ENCODE results near the gene CD40LG. TPM values are rescaled to one million over a fixed set of nuclear protein-coding genes. Genes with fewer than 3 reads are reported as not detected.

Gene CD40LG
- polyA plus RNA-seq, 1 experiment = not detected

DNA sequence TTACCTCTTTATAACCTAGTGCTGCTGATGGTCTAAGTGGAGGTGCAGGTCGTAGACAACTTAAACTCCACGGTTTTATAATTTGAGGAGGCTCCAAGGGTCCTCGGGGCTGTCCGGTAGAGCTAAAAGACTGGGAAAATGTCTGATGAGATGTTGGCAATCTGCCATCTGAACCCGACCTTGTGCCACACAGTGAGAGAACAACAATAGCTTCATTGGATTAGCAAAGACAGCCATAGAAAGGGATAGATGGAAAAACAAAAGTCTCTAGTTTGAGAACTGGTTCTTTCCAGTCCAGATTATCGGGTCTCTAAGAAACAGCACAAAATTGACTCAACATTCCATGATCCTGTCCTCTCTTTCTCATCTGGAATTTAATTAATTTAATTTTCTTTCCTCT, 31.6 kb downstream of the CD40LG start:
- ChIA-PET POLR2A (no interaction called here), CTCF (interaction anchor here (1.3 kb wide), 1 partner anchor 32 kb away, joined by 3 read pairs; no protein-coding TSS in a partner anchor)
- Histone ChIP-seq H3K27me3 (ENCODE audit: control insufficient read depth, insufficient read depth, low read length) (no peaks in the 10 kb centered on the region), H3K36me3 (ENCODE audit: control insufficient read depth, insufficient read depth, low read length) (no peaks in the 10 kb centered on the region), H3K4me3 (ENCODE audit: low read depth, low read length) (no peak overlapping the region)
- no peak for TF ChIP-seq CTCF (IDR thresholded peaks at IDR 0.05; ENCODE audit: insufficient read depth, low read depth, low read length)
- no peak for DNase-seq (ENCODE audit: low read depth)

- ChIA-PET POLR2A (no interaction called here), CTCF (no interaction called here)
- no peaks in the 10 kb centered on the region for H3K36me3 ChIP-seq (ENCODE audit: control insufficient read depth, insufficient read depth, low read length)
- H3K27me3 ChIP-seq (ENCODE audit: control insufficient read depth, insufficient read depth, low read length) = no peaks in the 10 kb centered on the region
- no peak for DNase-seq (ENCODE audit: low read depth)
- H3K4me3 ChIP-seq (ENCODE audit: low read depth, low read length) = no peak overlapping the region
- TF ChIP-seq CTCF (IDR thresholded peaks at IDR 0.05; ENCODE audit: insufficient read depth, low read depth, low read length) = no peak
Observed at GRCh38 chrX:136684120-136684519, 36.2 kb downstream of the CD40LG start.

DNA sequence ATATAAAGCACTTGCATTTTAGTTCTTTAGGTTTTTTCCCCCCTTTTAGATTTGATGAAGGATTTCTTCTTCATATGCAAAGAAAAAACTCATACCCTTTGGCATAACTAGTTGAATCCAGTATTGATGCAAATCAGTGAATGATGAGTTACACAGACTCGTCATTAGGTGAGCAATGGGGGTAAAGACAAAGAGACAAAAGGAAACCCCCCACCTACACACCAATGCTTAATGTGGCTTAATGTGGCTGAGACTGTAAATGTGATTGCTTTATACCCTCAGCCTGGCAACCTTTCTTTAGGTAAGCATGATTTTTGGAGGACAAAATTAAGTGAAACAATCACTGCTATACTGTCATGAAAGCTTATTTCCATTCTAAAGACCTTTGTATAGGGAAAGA, 39.5 kb downstream of the CD40LG start:
- ChIA-PET POLR2A (no interaction called here), CTCF (no interaction called here)
- Histone ChIP-seq H3K27me3 (ENCODE audit: control insufficient read depth, insufficient read depth, low read length) (no peaks in the 10 kb centered on the region), H3K4me3 (ENCODE audit: low read depth, low read length) (no peak overlapping the region), H3K36me3 (ENCODE audit: control insufficient read depth, insufficient read depth, low read length) (no peaks in the 10 kb centered on the region)
- TF ChIP-seq CTCF (IDR thresholded peaks at IDR 0.05; ENCODE audit: insufficient read depth, low read depth, low read length) = no peak
- DNase-seq (ENCODE audit: low read depth) = no peak

DNA sequence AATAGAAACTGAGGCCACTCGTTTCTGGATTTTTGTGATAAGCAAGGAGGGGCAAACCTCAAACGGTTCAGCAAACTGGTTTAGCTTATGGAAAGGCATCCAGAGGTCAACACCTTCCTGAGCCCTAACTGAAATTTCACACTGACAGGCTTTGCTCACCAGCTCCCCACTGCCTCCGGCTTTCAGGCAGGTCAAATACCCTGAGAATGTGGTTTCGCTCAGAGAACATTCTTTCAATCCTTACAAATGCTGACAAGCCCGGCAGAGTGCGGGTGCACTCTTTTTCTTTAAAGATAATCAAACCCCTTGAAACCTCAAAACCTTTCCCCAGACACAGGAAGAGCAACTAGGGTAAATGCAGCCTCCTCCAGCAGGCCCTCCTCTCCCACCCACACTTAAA, 41.5 kb downstream of the CD40LG start:
- Histone ChIP-seq H3K36me3 (ENCODE audit: control insufficient read depth, insufficient read depth, low read length) (no peaks in the 10 kb centered on the region), H3K4me3 (ENCODE audit: low read depth, low read length) (no peak overlapping the region), H3K27me3 (ENCODE audit: control insufficient read depth, insufficient read depth, low read length) (no peaks in the 10 kb centered on the region)
- TF ChIP-seq CTCF (IDR thresholded peaks at IDR 0.05; ENCODE audit: insufficient read depth, low read depth, low read length) = no peak
- CTCF ChIA-PET = no interaction called here
- no peak for DNase-seq (ENCODE audit: low read depth)
- POLR2A ChIA-PET = no interaction called here

- TF ChIP-seq CTCF (IDR thresholded peaks at IDR 0.05; ENCODE audit: insufficient read depth, low read depth, low read length) = no peak
- DNase-seq (ENCODE audit: low read depth) = no peak
- no peaks in the 10 kb centered on the region for H3K27me3 ChIP-seq (ENCODE audit: control insufficient read depth, insufficient read depth, low read length)
- no peak overlapping the region for H3K4me3 ChIP-seq (ENCODE audit: low read depth, low read length)
- CTCF ChIA-PET = no interaction called here
- POLR2A ChIA-PET = no interaction called here
- no peaks in the 10 kb centered on the region for H3K36me3 ChIP-seq (ENCODE audit: control insufficient read depth, insufficient read depth, low read length)
Observed at GRCh38 chrX:136691028-136691809, 43.3 kb downstream of the CD40LG start.

Measured in BJ (cell line).